HPDE6-E6E7 (cell line): Measurements from ENCODE around the gene ZNF22.
"Not testable (repeated sequence)": the region's sequence is repeated elsewhere in the genome, so short reads cannot be mapped to it uniquely, and the experiment has no call there.

Source experiments
- DNase-seq: peaks from one replicate; pipeline ENCODE4 v3.0.0; 2011; ENCODE audit warnings: missing footprints; ENCODE audit errors: extremely low spot score

The ZNF22 gene

DNA sequence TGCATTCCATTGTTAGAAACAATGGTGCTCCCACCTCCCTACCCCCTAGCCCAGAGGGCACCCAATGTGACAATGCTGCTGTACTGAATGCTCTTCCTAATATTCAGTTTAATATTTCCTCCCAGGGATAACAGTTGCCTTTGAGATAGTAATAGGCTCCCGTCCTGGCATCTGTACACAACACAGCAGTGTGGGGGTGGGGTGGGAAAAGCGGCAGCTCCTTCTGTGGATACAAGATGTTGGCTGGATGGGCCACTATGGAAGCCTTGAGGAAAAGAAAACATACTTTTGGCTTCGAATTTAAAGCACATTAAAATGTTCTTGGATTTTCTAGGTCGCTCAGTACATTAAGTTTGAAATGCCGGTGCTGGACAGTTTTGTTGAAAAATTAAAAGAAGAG lies 9.2 kb upstream of the ZNF22 start:
- no peak for DNase-seq

GRCh38 chr10:44992070-44992731 lies 8.5 kb upstream of the ZNF22 start:
- no peak for DNase-seq

DNA sequence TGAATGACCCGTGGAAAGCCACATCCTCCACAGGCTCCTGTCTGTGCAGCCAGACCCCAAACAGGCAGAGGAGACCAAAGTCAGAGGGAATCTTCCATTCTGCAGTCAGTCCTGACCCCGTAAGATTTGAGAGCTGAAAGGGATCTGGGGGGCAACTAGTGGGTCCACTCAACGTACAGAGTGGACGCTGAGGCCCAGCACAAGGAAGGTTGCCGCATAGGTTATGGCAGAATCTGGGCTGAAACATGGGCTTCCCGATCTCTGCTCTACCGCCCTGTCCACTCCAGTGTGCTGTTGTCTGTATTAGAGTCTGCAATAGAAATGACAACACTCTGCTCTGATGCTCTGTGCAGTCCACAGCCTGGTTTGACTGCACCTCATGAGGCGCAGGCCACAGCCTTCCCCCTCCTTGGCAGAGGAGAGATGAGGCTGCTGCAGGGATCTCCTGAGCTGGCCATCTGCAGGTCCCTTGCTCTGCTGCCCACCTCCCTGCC lies 7.9 kb upstream of the ZNF22 start:
- no peak for DNase-seq

- no peak for DNase-seq
These were observed 7.3 kb upstream of the ZNF22 start for GRCh38 chr10:44993226-44993921.

DNA sequence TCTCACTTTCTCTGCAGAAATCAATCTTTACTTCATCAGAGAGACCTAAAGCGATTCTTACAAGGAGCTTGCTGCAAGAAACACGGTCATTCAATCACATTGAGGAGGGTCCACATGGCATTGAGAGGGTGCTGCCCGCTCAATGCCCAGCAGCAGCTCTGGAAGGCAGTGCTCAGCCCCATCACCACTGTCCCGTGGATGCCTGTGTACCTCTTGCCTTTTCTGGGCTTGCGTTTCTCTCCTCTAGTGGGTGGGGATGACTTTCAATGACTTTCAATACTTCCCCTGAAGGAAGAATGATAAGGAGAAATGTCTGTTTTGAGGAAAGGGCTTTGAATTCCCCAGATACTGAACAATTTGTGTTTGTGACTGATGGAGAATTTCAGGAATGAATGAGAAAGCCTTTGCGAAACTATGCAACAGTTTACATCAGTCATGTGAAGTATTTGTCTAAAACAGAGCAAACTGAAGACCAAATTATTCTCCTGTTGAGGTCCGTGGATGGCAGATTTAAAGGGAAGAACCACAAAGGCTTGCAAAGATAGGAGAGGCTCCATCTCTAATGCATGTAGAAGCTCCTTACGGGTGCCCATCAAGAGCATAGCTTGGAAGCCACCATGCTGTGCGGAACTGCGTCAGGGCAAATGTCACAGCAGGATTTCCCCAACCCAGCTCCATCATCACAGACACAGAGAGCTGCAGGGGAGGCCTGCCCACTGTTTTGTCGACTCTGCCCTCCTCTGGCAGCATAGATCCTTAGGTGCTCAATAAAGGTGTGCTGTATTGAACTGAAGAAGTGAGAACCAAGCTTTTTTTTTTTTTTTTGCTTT lies 6.6 kb upstream of the ZNF22 start:
- DNase-seq, result no peak

GRCh38 chr10:44994752-44995530 lies 5.8 kb upstream of the ZNF22 start:
- no peak for DNase-seq

GRCh38 chr10:44995581-44995913 lies 5.2 kb upstream of the ZNF22 start:
- DNase-seq, result no peak

DNA sequence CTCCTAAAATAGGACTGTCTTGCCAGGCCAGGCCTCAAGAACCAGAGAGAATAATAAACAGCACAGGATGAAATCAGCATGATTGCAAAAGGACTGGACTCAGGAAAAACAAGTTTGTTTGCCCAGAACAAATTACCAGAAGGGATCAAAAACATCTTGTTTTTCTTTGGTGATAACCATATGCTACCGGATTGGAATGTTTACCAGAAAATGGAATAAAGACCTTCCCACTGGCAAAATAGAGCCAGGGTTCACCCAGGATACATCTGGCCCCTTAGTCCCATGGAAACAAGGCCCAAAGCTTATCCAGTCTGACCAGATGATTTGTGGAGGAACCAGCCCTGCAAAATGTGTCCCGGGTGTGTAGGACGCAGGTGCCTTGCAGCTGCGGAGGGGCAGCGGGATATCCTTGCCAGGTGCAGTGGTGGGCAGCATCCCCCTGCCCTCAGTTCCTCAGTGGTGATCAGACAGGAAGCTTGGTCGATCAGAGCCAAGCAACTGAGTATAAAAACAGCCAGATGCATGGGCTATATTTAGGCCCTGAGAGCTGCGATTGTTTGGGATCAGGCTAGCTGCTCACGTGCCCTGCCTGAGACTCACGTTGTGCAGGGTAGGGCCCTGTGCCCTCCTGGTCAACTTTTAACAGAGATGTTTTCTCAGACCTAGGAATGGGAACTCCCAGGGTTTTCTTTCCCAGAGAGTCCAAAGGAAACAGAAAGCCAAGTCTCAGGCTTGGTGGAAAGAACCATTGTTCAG lies 4.6 kb upstream of the ZNF22 start:
- DNase-seq, result no peak

DNA sequence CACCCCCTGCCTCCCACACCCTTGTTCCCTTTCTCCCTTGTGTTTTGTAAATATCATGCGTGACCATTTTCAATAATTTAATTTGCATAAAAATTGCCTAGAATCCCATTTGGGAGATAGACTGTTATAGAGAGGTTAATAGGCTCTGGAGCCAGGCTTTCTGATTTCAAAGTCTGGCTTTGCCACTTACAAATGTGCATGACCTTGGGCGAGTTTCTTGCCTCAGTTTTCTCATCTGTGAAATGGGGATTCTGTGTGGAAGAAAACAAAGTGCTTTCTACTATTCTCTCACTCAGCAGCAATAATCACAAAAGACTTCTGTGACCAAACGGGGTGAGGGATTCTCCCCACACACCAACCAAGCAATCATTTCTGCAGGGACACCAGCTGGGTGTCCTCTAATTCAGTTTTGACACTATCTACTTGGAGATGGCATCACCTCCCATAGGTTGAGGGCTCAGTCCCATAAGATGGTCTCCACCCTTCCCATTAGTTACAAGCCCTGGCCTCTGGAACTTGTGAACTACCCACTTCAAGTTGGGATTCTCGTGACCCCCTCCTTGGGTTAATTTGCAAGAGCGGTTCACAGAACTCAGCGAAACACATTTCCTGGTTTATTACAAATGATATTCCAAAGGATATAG lies 3.5 kb upstream of the ZNF22 start:
- no peak for DNase-seq

- no peak for DNase-seq
These were observed 2.5 kb upstream of the ZNF22 start for GRCh38 chr10:44998146-44998631.

- DNase-seq, result no peak
These were observed 478 bp upstream of the ZNF22 start for GRCh38 chr10:45000138-45000751.

GRCh38 chr10:45001381-45002148 lies 842 bp downstream of the ZNF22 start:
- DNase-seq, result peak; percentile 44

GRCh38 chr10:45003432-45004000 lies 2.8 kb downstream of the ZNF22 start:
- DNase-seq, result no peak

GRCh38 chr10:45004661-45005060 lies 3.9 kb downstream of the ZNF22 start:
- DNase-seq, result no peak

DNA sequence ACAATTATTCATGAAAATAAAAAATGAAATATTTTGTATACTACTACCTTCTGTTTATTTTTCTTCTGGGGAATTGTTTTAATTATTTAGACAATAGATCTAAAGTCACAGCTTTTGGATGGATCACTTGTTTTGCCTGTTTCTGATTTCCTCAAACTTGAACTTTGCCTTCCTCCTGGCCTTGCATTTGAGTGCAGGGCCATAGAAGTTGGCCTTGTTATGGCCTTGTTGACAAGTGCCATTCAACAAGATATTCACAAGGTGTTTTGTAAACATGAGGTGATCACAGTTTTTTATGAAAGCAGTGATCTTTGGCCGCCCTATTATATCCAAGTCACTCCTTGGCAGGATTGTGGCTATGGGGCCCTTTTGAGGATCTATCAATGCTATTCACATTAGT lies 4.6 kb downstream of the ZNF22 start:
- DNase-seq, result no peak

DNA sequence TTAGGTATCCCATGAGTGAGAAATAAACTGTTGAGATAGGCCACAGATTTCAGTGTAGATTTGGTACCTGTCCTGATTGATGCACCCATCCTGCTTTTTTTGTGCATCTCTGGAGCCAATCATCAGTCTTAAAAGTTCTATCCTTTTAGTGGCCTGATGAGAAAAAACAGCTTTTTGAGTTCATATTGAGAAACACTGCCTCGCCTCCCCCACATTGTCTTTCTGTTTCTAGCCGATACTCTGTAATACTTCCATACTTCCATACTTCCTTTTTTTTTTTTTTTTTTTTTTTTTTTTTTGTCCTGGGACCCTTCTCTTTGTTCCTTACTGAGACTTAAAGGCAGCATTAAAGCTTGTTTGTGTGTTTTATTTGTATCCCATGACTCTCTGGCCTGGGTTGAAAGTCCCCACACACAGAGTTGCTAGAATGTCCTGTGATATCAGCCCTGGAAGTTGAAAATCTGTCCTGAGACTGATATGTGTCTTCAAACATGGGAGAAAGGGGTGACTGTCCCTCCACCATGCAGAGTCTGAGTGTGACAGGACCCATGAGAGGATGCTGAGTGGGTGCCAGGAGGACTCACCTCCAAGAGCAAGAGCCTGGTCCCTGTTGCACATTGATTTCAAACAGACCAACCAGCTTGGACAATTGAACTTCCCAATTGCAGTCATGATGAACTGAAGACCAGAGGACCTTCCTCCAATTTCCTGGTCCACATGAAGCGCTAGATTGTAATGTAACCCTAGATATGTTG lies 5.7 kb downstream of the ZNF22 start:
- DNase-seq, result no peak

- DNase-seq, result peak; percentile 50
These were observed 7.9 kb downstream of the ZNF22 start for GRCh38 chr10:45008524-45009161.

DNA sequence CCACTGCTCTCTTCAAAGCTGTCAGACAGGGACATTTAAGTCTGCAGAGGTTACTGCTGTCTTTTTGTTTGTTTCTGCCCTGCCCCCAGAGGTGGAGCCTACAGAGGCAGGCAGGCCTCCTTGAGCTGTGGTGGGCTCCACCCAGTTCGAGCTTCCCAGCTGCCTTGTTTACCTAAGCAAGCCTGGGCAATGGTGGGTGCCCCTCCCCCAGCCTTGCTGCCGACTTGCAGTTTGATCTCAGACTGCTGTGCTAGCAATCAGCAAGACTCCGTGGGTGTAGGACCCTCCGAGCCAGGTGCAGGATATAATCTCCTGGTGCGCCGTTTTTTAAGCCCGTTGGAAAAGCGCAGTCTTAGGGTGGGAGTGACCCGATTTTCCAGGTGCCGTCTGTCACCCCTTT lies 13.8 kb downstream of the ZNF22 start:
- not testable (repeated sequence) for DNase-seq
